T-helper 22 cell (primary cell): ENCODE results near the gene GABRA4.

Source experiments
- DNase-seq: peaks from one replicate; pipeline ENCODE4 v3.0.0-alpha.2; 2020; ENCODE audit warnings: low read depth

GABRA4 gene

DNA sequence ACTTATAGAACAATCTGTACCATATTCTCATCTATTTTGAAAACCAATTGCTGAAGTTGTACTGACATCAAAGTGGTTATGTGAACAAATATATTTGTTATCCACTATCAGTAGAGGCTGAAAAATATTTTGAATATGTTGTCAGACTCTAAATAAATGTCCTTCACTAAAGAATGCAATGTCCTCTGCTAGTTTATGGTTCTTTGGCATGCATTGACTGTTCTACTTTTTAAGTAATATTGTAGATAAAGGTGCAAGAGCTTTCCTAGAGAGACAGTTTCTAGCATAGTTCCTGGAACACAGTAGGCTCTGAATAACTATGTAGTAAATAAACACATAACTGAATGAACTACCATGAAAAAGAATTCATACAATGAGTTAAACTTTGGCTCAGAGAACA is 66.2 kb downstream of the GABRA4 start:
- no peak for DNase-seq

DNA sequence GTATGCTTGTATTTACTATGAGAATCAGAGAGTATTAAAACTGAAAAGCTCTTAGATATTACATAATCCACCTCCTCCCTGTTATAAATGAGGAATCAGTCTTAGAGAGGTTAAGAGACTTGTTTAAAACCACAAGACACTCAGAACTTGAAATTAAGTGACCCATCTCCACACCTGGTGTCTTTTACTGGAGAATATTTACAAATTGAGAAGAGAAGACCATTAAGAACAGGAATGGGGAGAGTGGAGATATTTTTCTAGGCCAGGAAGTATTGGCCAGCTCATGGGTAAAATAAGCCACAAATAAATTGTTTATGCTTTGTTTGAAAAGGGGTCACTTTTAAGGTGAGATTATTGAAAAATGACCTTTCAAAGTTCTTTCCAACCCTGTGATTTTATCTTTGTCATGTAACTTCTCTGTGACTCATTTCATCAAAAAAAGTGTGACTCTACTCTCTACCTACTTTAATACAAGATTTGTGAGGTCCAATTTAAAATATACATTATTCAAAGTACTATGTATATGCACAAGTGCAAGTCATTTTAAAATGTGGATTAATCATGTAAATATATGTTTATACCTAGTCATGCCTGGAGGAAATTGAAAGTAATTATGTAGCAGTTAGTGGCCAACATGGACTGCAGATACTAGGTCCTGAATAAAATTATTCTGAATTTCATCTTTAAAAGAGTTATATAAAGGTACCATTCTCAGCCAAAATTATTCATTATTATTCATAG is 68.4 kb downstream of the GABRA4 start:
- DNase-seq: no peak

DNA sequence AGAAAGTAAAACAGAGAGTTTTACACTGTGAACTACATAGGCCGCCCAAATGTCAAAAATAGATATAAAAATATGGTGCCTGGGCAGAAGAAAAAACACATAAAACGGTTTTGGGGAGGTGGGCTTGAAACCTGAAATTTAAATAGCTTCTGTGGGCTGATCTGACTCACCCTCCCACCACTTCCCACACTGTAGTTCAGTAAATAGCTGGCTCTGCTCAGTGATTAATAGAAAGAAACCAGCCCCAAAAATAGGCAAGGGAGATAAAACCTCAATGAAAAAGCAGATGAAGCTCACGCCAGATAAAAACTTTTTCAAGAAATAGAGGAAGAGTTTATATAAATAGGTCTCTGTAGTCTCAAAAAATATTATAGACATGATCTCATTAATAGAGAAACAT is 71.2 kb downstream of the GABRA4 start:
- no peak for DNase-seq

DNA sequence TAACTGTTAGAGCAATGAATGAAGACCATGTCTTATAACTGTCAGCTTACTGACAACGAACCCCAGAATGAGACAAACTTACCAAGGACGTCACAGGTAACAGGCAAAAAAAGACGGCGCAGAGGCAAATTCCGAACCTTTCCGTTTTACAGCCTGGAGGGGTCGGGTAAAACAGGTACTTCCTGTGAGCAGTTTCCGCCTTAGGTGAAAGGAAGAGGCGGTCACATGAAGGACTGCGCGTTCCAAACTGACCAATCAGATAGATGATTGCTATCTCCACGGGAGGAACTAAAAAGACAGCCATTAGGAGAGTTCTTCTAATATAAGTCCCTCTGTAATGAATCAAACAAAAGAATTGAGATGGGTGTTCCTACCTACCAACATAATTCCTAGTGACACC is 84.3 kb downstream of the GABRA4 start, which contains the start of gene COX7B2:
Gene COX7B2, minus strand, starts transcription at position 168 of the 400 bp plus-strand sequence. CDS start 174,053 bp downstream, outside the sequence.
- DNase-seq: no peak

DNA sequence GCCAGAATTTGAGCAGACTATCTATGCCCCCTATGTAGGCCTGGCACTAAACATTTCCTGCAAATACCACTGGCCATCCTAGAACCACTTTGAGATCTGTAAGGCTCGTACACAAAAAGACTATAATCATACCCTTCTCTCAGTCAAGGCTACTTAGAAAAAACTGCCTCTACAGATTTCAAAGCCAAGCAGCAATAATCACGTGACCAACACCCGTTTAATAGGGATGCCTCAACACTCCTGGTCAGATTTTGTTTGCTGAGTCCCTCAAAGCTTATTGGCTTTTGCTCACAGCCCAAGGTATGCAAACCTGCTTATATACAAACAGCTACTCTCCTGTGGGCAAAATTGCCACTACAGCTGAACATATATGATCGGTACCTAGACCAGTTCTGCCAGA is 85.2 kb downstream of the GABRA4 start:
- no peak for DNase-seq

DNA sequence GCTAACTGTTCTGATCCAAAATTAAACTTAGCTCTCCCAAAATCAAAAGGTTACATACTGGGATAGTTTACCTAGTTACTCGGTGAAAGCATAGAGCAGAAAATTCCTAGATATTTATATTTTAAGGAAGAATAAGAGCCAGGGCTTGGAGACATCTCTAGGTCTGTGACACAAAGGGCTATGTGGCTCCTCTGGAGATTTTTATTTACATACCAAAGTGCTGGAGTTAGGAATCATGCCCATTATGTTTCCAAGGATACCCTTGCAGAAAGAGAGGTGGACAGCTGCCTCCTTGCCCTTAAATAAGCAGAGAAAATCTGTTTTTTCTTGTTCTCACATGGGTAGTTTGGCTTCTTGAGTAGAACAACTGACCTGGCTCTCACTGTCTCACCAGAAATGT is 93.3 kb downstream of the GABRA4 start:
- no peak for DNase-seq

DNA sequence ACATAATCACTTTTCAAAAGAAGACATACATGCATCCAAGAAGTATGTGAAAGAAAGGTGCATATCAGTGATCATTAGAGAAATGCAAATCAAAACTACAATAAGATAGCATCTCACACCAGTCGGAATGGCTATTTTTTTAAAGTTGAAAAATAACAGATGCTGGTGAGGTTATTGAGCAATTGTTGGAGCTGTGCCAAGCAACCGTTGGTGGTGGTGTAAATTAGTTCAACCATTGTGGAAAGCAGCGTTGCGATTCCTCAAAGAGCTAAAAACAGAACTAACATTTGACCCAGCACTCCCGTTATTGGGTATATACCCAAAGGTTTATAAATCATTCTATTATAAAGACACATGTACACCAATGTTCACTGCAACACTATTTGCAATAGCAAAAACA is 98.6 kb downstream of the GABRA4 start:
- DNase-seq: no peak

DNA sequence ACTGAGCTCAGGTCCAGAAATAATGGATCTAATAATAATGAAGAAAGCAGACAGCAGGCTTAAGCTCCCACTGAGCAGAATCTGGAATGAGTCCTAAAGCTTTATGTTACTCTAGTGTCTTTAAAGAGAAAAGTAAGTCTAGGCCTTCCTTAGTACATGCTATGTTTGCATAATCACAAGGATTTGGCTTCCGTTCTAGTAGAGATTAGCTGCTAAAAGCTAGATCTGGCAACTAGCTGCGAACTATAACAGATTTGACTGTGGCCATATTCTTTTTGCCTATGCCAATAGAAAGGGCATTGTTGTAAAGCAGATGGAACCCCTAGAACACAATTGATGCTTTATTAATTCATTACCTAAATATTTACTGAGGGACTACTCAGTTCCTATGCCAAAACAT is 103.3 kb downstream of the GABRA4 start:
- DNase-seq: no peak

DNA sequence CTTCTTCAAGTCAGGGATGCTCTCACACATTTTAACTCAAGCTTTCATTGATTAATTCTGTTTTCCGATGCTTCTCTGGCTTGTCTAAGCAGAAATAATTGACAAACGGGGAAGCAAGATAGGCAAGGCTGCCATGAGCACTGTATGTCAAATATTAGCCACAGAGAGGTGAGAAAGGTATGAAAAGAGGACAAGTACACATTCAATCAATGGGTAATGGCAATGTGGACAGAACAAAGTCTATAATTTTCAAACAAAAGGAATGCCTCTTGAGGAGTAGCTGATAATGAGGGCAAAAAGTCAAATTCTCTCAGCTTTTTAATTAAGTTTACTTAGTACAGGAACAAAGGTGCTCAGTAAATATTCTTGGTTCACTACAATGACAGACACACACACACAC is 104.0 kb downstream of the GABRA4 start:
- DNase-seq: no peak

DNA sequence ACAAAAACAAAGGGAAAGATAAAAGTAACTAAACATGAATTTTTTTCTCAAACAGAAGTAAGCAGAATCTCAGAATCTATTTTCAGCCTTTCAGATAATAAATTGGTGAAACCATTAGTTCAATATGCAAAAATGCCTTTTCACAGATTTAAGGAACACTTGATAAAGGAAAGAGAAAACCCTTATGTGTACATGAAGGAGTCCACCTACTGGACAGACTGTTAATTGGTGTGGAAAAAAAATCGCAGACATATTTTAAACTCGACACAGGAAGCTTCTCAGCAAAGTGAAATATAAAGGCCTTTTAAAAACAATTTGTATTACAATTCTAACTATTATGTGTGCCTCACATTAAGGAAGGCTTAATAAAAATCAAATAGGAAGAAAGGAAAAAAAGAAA is 106.7 kb downstream of the GABRA4 start:
- DNase-seq: no peak

DNA sequence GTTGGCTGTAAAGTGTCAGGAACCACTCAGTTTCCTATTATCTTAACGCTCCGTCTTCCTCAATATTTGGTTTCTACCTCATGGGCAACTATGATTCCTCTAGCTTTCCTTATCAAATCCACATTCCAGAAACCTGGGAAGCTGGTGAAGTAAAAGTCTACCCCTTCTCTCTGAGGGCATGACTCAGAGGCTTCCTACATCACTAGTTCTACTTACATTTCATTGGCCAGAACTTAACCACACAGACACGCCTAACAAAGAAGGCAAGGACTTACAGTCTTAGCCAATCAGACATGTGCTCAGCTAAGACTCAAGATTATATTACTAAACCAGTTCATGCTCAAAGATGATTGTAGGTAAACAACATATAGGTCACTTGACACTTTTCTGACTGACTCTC is 114.7 kb downstream of the GABRA4 start:
- DNase-seq: no peak

DNA sequence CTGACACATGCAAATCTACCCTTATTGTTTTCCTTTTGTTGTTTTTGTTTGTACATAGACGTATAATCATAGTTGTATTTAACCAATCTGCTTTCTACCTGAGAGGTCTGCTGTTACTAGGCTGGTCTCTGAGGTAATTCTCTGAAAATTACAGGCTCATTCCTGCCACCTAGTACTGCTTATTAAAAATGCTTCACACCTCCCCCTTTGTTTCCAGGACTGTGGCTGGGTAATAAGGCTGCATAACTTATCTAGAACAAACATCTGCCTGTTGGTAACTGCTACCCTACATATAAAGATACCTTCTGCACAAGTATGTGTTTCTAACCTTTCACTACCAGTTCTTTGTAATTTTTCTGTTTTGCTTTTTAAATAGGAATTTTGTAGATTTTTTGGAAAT is 118.6 kb downstream of the GABRA4 start:
- DNase-seq: no peak

DNA sequence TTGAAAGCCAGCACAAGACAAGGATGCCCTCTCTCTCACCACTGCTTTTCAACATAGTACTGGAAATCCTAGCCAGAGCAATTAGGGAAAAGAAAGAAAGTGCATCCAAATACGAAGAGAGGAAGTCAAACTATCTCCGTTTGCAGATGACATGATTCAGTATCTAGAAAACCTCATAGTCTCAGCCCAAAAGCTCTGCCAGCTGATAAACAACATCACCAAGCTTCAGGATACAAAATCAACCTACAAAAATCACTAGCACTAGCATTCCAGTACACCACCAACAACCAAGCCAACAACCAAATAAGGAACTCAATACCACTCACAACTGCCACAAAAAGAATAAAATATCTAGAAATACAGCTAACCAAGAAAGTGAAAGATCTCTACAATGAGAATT is 123.0 kb downstream of the GABRA4 start:
- DNase-seq: no peak
